ENCODE results near the gene POC1B.

POC1B gene

DNA sequence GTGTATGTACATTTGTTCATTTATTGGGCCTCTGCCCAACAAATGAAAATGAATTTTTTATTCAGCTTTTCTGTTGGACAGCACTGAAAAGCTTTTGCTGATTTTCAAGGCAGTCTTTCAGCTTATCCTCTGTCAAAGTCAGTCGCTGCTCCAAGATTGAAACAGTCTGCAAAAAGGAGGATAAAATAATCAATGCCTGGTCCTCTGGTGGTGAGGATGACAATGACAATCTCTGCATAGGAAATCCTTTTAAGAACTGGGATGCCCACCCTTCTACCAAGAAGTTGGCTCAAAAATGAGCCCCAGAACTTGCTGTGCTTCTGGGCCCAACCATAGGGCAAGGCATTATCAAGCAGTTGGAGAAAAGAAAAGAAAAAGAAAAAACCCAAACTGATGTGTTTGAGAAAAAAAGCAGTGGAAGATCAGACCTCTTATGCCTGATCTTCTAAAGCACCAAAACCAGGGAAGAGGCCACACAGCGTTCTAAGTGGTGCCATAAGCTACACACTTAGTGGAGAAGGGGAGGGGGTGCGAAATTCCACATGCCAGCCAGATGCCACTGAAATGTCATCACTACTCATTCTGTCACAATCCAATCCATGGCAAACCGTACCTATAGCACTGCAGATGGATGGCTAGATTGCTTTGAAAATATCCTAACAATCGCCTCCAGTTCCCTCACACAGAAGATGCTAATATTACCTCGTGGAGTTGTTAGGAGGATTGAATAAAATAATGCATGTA, 104.6 kb downstream of the POC1B start:
- peak overlapping the region; percentile 25 for H2BK15ac ChIP-seq (replicated peaks; ENCODE audit: low read depth)
- no peak overlapping the region for H3K23ac ChIP-seq (ENCODE audit: low read length)
- peak; percentile 93 for DNase-seq
- H2BK5ac ChIP-seq (ENCODE audit: low read length) = no peak overlapping the region
- H3K4ac ChIP-seq (ENCODE audit: low read depth, low read length) = no peak overlapping the region
- H3K79me1 ChIP-seq (ENCODE audit: low read length) = no peaks in the 10 kb centered on the region
- H3K4me2 ChIP-seq (ENCODE audit: low read length) = no peak overlapping the region
- H3K4me1 ChIP-seq (ENCODE audit: control insufficient read depth, low read depth, low read length) = peaks cover 8% of the 10 kb centered on the region
- no peak overlapping the region for H3K27ac ChIP-seq (ENCODE audit: low read depth, low read length)
- H3K56ac ChIP-seq (ENCODE audit: low read length) = peak overlapping the region; percentile 17
- no peak overlapping the region for H3K4me3 ChIP-seq (ENCODE audit: low read length)
- no peak overlapping the region for H2AK5ac ChIP-seq (ENCODE audit: low read length)
- H3K18ac ChIP-seq (ENCODE audit: low read length) = peak overlapping the region; percentile 45
- no peak overlapping the region for H3K9ac ChIP-seq (ENCODE audit: low read length)
- no peaks in the 10 kb centered on the region for H3K27me3 ChIP-seq (ENCODE audit: insufficient read depth, low read length, poor library complexity)
- H4K8ac ChIP-seq (ENCODE audit: low read depth, low read length) = no peak overlapping the region
- WGBS (ENCODE audit: extremely low coverage, insufficient coverage, low lambda C conversion rate) = no CpG with 5 or more reads among the region's 6 CpGs
- H4K5ac ChIP-seq (ENCODE audit: low read length) = no peak overlapping the region
- no peaks in the 10 kb centered on the region for H3K79me2 ChIP-seq (ENCODE audit: control insufficient read depth, insufficient read depth, low read length)
- H2BK120ac ChIP-seq (ENCODE audit: low read depth, low read length) = no peak overlapping the region
- H3K36me3 ChIP-seq (ENCODE audit: control insufficient read depth, insufficient read depth, low read length) = no peaks in the 10 kb centered on the region

DNA sequence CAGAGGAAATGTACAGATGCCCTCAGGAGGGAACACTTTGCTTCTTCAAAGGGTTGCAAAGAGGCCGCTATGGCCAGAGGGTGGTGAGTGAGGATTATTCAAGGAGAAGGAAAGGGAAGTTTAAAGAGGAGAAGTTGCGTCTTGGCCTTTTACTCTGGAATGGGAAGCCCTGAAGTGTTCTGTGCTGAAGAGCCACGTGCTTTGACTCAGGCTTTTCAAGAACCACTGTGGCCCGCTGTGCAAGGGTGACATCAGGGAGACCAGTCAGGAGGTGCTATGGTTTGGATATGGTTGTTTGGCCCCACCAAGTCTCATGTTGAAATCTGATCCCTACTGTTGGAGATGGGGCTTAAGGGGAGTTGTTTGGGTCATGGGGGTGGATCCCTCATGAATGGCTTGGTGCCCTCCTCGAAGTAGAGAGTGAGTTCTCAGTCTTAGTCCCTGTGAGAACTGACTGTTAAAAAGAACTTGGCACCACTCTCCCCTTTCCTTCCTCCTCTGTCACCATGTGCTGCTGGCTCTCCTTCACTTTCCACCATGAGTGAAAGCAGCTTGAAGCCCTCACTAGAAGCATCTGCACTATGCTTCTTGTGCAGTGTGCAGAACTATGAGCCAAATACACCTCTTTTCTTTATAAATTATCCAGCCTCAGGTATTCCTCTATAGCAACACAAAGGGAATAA, 107.5 kb downstream of the POC1B start:
- no CpG with 5 or more reads among the region's 5 CpGs for WGBS (ENCODE audit: extremely low coverage, insufficient coverage, low lambda C conversion rate)
- H3K23ac ChIP-seq (ENCODE audit: low read length) = peak overlapping the region; percentile 82
- H3K79me2 ChIP-seq (ENCODE audit: control insufficient read depth, insufficient read depth, low read length) = no peaks in the 10 kb centered on the region
- H3K27ac ChIP-seq (ENCODE audit: low read depth, low read length) = no peak overlapping the region
- H3K4me3 ChIP-seq (ENCODE audit: low read length) = no peak overlapping the region
- H2BK5ac ChIP-seq (ENCODE audit: low read length) = no peak overlapping the region
- H2BK120ac ChIP-seq (ENCODE audit: low read depth, low read length) = no peak overlapping the region
- no peak overlapping the region for H4K5ac ChIP-seq (ENCODE audit: low read length)
- H3K36me3 ChIP-seq (ENCODE audit: control insufficient read depth, insufficient read depth, low read length) = no peaks in the 10 kb centered on the region
- H3K27me3 ChIP-seq (ENCODE audit: insufficient read depth, low read length, poor library complexity) = no peaks in the 10 kb centered on the region
- H3K4ac ChIP-seq (ENCODE audit: low read depth, low read length) = no peak overlapping the region
- DNase-seq = no peak
- no peak overlapping the region for H3K4me2 ChIP-seq (ENCODE audit: low read length)
- H4K8ac ChIP-seq (ENCODE audit: low read depth, low read length) = no peak overlapping the region
- no peak overlapping the region for H3K18ac ChIP-seq (ENCODE audit: low read length)
- no peaks in the 10 kb centered on the region for H3K79me1 ChIP-seq (ENCODE audit: low read length)
- no peak overlapping the region for H2BK15ac ChIP-seq (replicated peaks; ENCODE audit: low read depth)
- no peak overlapping the region for H2AK5ac ChIP-seq (ENCODE audit: low read length)
- no peak overlapping the region for H3K56ac ChIP-seq (ENCODE audit: low read length)
- H3K4me1 ChIP-seq (ENCODE audit: control insufficient read depth, low read depth, low read length) = peaks cover 14% of the 10 kb centered on the region
- no peak overlapping the region for H3K9ac ChIP-seq (ENCODE audit: low read length)

DNA sequence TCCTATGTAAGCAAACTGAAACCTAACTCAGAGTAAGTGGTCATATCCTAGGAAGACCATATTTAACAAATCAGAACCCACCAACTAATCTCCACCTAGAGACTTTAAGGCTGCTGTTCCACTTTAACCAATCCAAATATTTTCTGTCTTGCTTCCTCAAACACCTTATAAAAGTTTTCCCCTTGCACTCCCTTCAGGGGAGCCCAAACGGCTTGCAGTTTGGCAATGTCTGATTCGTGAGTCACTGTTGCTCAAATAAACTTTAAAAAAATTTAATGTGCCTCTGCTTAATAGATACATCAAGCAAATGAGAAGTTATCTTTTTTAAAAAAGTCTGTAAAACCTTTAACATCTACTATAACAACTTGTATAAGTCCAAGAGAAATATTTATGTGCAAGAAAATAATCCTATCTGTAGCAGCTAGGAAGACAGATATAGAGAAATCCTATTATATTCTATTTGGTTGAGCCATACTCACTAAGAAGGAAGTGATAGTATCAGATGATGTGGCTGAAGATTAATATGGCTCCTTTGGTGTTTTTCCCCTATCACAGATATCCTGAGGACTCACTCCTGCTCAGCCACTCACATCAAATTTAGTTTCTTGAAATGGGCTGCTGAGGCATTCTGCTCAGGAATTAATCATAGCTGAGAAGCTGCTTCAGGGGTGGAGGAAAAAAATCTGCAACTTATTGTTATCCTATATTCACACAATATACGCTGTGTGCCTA, 108.4 kb downstream of the POC1B start:
- H3K79me2 ChIP-seq (ENCODE audit: control insufficient read depth, insufficient read depth, low read length) = no peaks in the 10 kb centered on the region
- no peak for DNase-seq
- H3K79me1 ChIP-seq (ENCODE audit: low read length) = no peaks in the 10 kb centered on the region
- no peak overlapping the region for H2BK15ac ChIP-seq (replicated peaks; ENCODE audit: low read depth)
- no peak overlapping the region for H3K4me3 ChIP-seq (ENCODE audit: low read length)
- H3K9ac ChIP-seq (ENCODE audit: low read length) = no peak overlapping the region
- H2AK5ac ChIP-seq (ENCODE audit: low read length) = peak overlapping the region; percentile 31
- H3K56ac ChIP-seq (ENCODE audit: low read length) = peak overlapping the region; percentile 51
- no peak overlapping the region for H4K5ac ChIP-seq (ENCODE audit: low read length)
- no peak overlapping the region for H4K8ac ChIP-seq (ENCODE audit: low read depth, low read length)
- H3K23ac ChIP-seq (ENCODE audit: low read length) = no peak overlapping the region
- H3K27ac ChIP-seq (ENCODE audit: low read depth, low read length) = no peak overlapping the region
- H2BK5ac ChIP-seq (ENCODE audit: low read length) = no peak overlapping the region
- no peaks in the 10 kb centered on the region for H3K36me3 ChIP-seq (ENCODE audit: control insufficient read depth, insufficient read depth, low read length)
- H3K18ac ChIP-seq (ENCODE audit: low read length) = no peak overlapping the region
- no peak overlapping the region for H3K4me2 ChIP-seq (ENCODE audit: low read length)
- no peak overlapping the region for H2BK120ac ChIP-seq (ENCODE audit: low read depth, low read length)
- H3K4me1 ChIP-seq (ENCODE audit: control insufficient read depth, low read depth, low read length) = peaks cover 14% of the 10 kb centered on the region
- no CpG with 5 or more reads among the region's 3 CpGs for WGBS (ENCODE audit: extremely low coverage, insufficient coverage, low lambda C conversion rate)
- no peaks in the 10 kb centered on the region for H3K27me3 ChIP-seq (ENCODE audit: insufficient read depth, low read length, poor library complexity)
- H3K4ac ChIP-seq (ENCODE audit: low read depth, low read length) = no peak overlapping the region

DNA sequence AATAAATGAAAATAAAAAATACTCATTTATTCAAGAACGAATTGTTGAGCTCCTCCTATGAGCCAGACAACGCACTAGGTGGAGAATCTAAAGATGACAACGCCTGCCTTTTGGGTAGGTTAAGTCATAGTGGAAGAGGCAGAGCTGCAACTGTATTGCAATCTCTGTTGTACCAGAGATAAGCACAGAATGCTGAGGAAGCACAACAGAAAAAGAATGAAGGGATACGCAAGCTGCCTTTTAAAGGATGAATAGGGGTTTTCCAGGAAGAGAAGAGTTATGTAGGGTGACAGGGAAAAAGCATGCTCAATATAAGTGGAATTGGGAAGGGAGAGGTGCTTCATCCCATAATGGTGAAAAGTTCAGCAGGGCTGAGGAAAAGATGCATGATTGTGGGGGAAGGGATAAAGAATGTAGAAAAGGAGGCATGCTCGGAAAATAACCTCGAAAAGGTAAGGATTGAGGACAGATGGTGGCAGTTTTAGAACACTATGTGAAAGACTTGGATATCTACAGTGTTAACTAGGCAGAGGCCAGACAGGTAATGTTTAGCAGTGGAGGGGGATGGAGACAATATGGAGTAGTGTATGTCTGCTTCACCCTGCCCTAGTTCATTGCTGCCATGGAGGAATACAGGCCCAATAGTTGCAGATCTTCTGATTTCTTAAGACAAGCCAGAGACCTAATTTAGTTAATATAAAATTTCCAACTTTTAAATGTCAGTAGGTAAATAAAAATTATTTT, 109.6 kb downstream of the POC1B start:
- Histone ChIP-seq H3K79me1 (ENCODE audit: low read length) (no peaks in the 10 kb centered on the region), H2BK15ac (replicated peaks; ENCODE audit: low read depth) (no peak overlapping the region), H4K8ac (ENCODE audit: low read depth, low read length) (no peak overlapping the region), H3K4me1 (ENCODE audit: control insufficient read depth, low read depth, low read length) (peaks cover 13% of the 10 kb centered on the region), H2BK5ac (ENCODE audit: low read length) (no peak overlapping the region), H3K4me3 (ENCODE audit: low read length) (no peak overlapping the region), H3K56ac (ENCODE audit: low read length) (peak overlapping the region; percentile 31), H3K4ac (ENCODE audit: low read depth, low read length) (peak overlapping the region; percentile 7), H3K4me2 (ENCODE audit: low read length) (no peak overlapping the region), H2BK120ac (ENCODE audit: low read depth, low read length) (no peak overlapping the region), H3K23ac (ENCODE audit: low read length) (no peak overlapping the region), H3K27me3 (ENCODE audit: insufficient read depth, low read length, poor library complexity) (no peaks in the 10 kb centered on the region), H3K27ac (ENCODE audit: low read depth, low read length) (no peak overlapping the region), H3K18ac (ENCODE audit: low read length) (no peak overlapping the region), H3K9ac (ENCODE audit: low read length) (no peak overlapping the region), H4K5ac (ENCODE audit: low read length) (no peak overlapping the region), H3K79me2 (ENCODE audit: control insufficient read depth, insufficient read depth, low read length) (no peaks in the 10 kb centered on the region), H2AK5ac (ENCODE audit: low read length) (no peak overlapping the region), H3K36me3 (ENCODE audit: control insufficient read depth, insufficient read depth, low read length) (no peaks in the 10 kb centered on the region)
- DNase-seq = no peak
- WGBS (ENCODE audit: extremely low coverage, insufficient coverage, low lambda C conversion rate) = no CpG with 5 or more reads among the region's 6 CpGs

DNA sequence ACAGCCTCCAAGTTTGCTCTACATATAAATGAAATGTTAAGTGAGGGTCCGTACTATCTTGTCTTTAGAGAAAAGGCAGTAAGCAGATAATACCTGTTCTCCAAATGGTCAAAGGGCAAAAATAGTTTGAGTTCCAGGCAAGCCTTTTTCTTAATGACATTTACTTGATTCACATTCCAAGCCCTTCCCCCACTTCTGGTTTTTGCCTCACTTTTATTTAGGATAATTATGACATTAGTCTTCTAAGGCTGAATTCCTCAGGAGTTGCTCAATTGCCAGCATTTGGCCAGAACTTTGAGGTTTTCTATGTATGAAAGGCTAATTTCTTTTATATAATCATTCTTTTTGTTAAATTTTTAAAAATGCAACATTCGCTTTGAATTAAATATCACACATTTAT, 111.0 kb downstream of the POC1B start:
- Histone ChIP-seq H3K4me1 (ENCODE audit: control insufficient read depth, low read depth, low read length) (peaks cover 10% of the 10 kb centered on the region), H3K79me2 (ENCODE audit: control insufficient read depth, insufficient read depth, low read length) (no peaks in the 10 kb centered on the region), H4K5ac (ENCODE audit: low read length) (no peak overlapping the region), H2AK5ac (ENCODE audit: low read length) (no peak overlapping the region), H3K56ac (ENCODE audit: low read length) (no peak overlapping the region), H3K4me3 (ENCODE audit: low read length) (no peak overlapping the region), H3K18ac (ENCODE audit: low read length) (no peak overlapping the region), H3K9ac (ENCODE audit: low read length) (no peak overlapping the region), H2BK5ac (ENCODE audit: low read length) (no peak overlapping the region), H3K27me3 (ENCODE audit: insufficient read depth, low read length, poor library complexity) (no peaks in the 10 kb centered on the region), H3K27ac (ENCODE audit: low read depth, low read length) (no peak overlapping the region), H2BK15ac (replicated peaks; ENCODE audit: low read depth) (no peak overlapping the region), H3K4ac (ENCODE audit: low read depth, low read length) (no peak overlapping the region), H4K8ac (ENCODE audit: low read depth, low read length) (no peak overlapping the region), H3K4me2 (ENCODE audit: low read length) (no peak overlapping the region), H2BK120ac (ENCODE audit: low read depth, low read length) (no peak overlapping the region), H3K79me1 (ENCODE audit: low read length) (no peaks in the 10 kb centered on the region), H3K23ac (ENCODE audit: low read length) (no peak overlapping the region), H3K36me3 (ENCODE audit: control insufficient read depth, insufficient read depth, low read length) (no peaks in the 10 kb centered on the region)
- no CpG with 5 or more reads among the region's 2 CpGs for WGBS (ENCODE audit: extremely low coverage, insufficient coverage, low lambda C conversion rate)
- DNase-seq = peak; percentile 42
